ENCODE measurements around the gene FYN. TPM values are rescaled to one million over a fixed set of nuclear protein-coding genes. Genes with fewer than 3 reads are reported as not detected.
"Not testable (repeated sequence)": the region's sequence is repeated elsewhere in the genome, so short reads cannot be mapped to it uniquely, and the experiment has no call there.

The FYN gene
- total and polyA plus RNA-seq, 4 donors, result 11.2 to 28.3 (median 19.7) TPM

DNA sequence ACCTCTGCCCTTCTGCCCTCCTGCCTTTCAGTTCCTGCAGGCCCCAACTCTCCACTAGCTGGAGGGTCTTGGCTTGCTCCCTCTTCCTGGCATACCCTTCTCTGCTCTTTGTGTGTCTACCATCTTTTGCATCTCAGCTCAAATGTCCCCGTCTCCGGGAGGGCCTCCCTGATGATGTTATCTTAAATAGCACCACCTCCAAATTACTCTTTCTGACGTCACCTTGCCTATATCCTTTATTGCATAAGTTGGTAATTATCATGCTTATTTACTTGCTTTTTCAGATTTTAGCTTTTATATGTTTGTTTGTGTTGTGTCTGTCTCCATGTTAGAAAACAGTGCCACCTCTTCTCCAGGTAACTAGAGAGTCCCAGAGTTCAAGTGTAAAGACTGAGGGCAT is 36.0 kb upstream of the FYN start (continued):
- no peak for TF ChIP-seq REST (IDR thresholded peaks at IDR 0.05)
- TF ChIP-seq MAX (IDR thresholded peaks at IDR 0.05), result no peak
- no peak for TF ChIP-seq RXRA (IDR thresholded peaks at IDR 0.05)
- no peak for TF ChIP-seq ZBTB33 (IDR thresholded peaks at IDR 0.05)

DNA sequence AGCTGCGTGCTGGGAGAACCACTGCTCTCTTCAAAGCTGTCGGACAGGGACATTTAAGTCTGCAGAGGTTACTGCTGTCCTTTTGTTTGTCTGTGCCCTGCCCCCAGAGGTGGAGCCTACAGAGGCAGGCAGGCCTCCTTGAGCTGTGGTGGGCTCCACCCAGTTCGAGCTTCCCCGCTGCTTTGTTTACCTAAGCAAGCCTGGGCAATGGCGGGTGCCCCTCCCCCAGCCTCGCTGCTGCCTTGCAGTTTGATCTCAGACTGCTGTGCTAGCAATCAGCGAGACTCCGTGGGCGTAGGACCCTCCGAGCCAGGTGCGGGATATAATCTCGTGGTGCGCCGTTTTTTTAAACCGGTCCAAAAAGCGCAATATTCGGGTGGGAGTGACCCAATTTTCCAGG is 35.1 kb upstream of the FYN start:
- not testable (repeated sequence) for H3K9ac ChIP-seq (ENCODE audit: low read depth in 1 of 2, low read length in 2 of 2); H3K27ac ChIP-seq (ENCODE audit: low read depth in 1 of 2, low read length in 2 of 2); H3K4me1 ChIP-seq (ENCODE audit: control insufficient read depth in 4 of 4, insufficient read depth in 4 of 4, low read length in 3 of 4); H3K36me3 ChIP-seq (ENCODE audit: control insufficient read depth in 4 of 4, insufficient read depth in 3 of 4, low read depth in 1 of 4, low read length in 3 of 4); H3K9me3 ChIP-seq (ENCODE audit: control insufficient read depth in 4 of 4, low read length in 3 of 4); H3K4me3 ChIP-seq (ENCODE audit: low read depth in 1 of 3, low read length in 3 of 3); H3K27me3 ChIP-seq (ENCODE audit: control insufficient read depth in 4 of 4, insufficient read depth in 4 of 4, low read length in 3 of 4); DNase-seq (ENCODE audit: low spot score)
- WGBS, result 72% methylated on average over 15 of the region's 17 CpGs

GRCh38 chr6:111900735-111901134 is 27.5 kb upstream of the FYN start:
- H3K36me3 ChIP-seq (ENCODE audit: control insufficient read depth in 4 of 4, insufficient read depth in 3 of 4, low read depth in 1 of 4, low read length in 3 of 4), result no peaks in the 10 kb centered on the region
- no peaks in the 10 kb centered on the region for H3K27me3 ChIP-seq (ENCODE audit: control insufficient read depth in 4 of 4, insufficient read depth in 4 of 4, low read length in 3 of 4)
- no peak for TF ChIP-seq GABPA (IDR thresholded peaks at IDR 0.05 in 1 of 2, conservative IDR thresholded peaks at IDR 0.05 in 1 of 2)
- TF ChIP-seq RXRA (IDR thresholded peaks at IDR 0.05), result no peak
- no peak for TF ChIP-seq EGR1 (IDR thresholded peaks at IDR 0.05; ENCODE audit: low read depth in 2 of 2)
- no peak for TF ChIP-seq JUND (IDR thresholded peaks at IDR 0.05)
- TF ChIP-seq FOXA1 (IDR thresholded peaks at IDR 0.05), result no peak
- no peak for TF ChIP-seq FOXA2 (IDR thresholded peaks at IDR 0.05)
- TF ChIP-seq SP1 (IDR thresholded peaks at IDR 0.05), result no peak
- no peak for TF ChIP-seq MAX (IDR thresholded peaks at IDR 0.05)
- no peak overlapping the region for H3K9ac ChIP-seq (ENCODE audit: low read depth in 1 of 2, low read length in 2 of 2)
- H3K4me1 ChIP-seq (ENCODE audit: control insufficient read depth in 4 of 4, insufficient read depth in 4 of 4, low read length in 3 of 4), result no peaks in the 10 kb centered on the region
- H3K9me3 ChIP-seq (ENCODE audit: control insufficient read depth in 4 of 4, low read length in 3 of 4), result no peaks in the 10 kb centered on the region
- no peak overlapping the region for H3K27ac ChIP-seq (ENCODE audit: low read depth in 1 of 2, low read length in 2 of 2)
- 94% methylated on average over 5 of the region's 5 CpGs for WGBS
- no peak overlapping the region for H3K4me3 ChIP-seq (ENCODE audit: low read depth in 1 of 3, low read length in 3 of 3)
- DNase-seq (ENCODE audit: low spot score), result no peak

DNA sequence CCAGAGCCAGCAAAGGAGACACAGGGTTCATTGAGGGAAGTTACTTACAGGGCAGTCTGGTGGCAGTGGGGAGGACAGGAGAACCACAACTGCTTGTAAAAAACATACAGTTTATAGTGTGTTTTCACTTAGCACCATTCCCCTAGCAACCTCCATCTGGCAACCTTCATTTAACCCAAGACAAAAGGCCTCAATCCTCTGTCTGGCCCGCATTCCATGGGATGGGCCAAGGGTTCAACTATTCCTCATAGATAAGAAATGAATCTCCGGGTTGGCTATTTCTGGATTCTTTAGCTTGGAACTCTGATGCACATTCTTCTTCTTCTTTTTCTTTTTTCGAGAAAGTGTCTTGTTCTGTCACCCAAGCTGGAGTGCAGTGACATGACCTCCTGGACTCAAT is 26.3 kb upstream of the FYN start:
- H3K27me3 ChIP-seq (ENCODE audit: control insufficient read depth in 4 of 4, insufficient read depth in 4 of 4, low read length in 3 of 4), result no peaks in the 10 kb centered on the region
- H3K9me3 ChIP-seq (ENCODE audit: control insufficient read depth in 4 of 4, low read length in 3 of 4), result no peaks in the 10 kb centered on the region
- no peak for DNase-seq (ENCODE audit: low spot score)
- H3K27ac ChIP-seq (ENCODE audit: low read depth in 1 of 2, low read length in 2 of 2), result no peak overlapping the region
- H3K4me3 ChIP-seq (ENCODE audit: low read depth in 1 of 3, low read length in 3 of 3), result no peak overlapping the region
- no peaks in the 10 kb centered on the region for H3K4me1 ChIP-seq (ENCODE audit: control insufficient read depth in 4 of 4, insufficient read depth in 4 of 4, low read length in 3 of 4)
- H3K9ac ChIP-seq (ENCODE audit: low read depth in 1 of 2, low read length in 2 of 2), result no peak overlapping the region
- 82% methylated on average over 3 of the region's 3 CpGs for WGBS
- no peaks in the 10 kb centered on the region for H3K36me3 ChIP-seq (ENCODE audit: control insufficient read depth in 4 of 4, insufficient read depth in 3 of 4, low read depth in 1 of 4, low read length in 3 of 4)
- TF ChIP-seq HNF4G (IDR thresholded peaks at IDR 0.05) (no peak), HNF4A (conservative IDR thresholded peaks at IDR 0.05) (no peak), JUND (IDR thresholded peaks at IDR 0.05) (no peak), RAD21 (IDR thresholded peaks at IDR 0.05) (no peak), FOXA2 (IDR thresholded peaks at IDR 0.05) (no peak), YY1 (IDR thresholded peaks at IDR 0.05) (no peak), REST (IDR thresholded peaks at IDR 0.05) (no peak), EGR1 (IDR thresholded peaks at IDR 0.05; ENCODE audit: low read depth in 2 of 2) (no peak)
- TF ChIP-seq, protein P1, sequence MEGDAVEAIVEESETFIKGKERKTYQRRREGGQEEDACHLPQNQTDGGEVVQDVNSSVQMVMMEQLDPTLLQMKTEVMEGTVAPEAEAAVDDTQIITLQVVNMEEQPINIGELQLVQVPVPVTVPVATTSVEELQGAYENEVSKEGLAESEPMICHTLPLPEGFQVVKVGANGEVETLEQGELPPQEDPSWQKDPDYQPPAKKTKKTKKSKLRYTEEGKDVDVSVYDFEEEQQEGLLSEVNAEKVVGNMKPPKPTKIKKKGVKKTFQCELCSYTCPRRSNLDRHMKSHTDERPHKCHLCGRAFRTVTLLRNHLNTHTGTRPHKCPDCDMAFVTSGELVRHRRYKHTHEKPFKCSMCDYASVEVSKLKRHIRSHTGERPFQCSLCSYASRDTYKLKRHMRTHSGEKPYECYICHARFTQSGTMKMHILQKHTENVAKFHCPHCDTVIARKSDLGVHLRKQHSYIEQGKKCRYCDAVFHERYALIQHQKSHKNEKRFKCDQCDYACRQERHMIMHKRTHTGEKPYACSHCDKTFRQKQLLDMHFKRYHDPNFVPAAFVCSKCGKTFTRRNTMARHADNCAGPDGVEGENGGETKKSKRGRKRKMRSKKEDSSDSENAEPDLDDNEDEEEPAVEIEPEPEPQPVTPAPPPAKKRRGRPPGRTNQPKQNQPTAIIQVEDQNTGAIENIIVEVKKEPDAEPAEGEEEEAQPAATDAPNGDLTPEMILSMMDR (IDR thresholded peaks at IDR 0.05; ENCODE audit: low read depth, low read length, missing input control), result no peak
